HG02571 (cell line): Measurements from ENCODE around the gene BRWD1.
"Not testable (repeated sequence)": the region's sequence is repeated elsewhere in the genome, so short reads cannot be mapped to it uniquely, and the experiment has no call there.

ENCODE experiments used
- ATAC-seq: cut with Tn5 transposase; IDR thresholded peaks from one replicate; pipeline ENCODE4 v1.9.1; 2021; ENCODE audit warnings: mild to moderate bottlenecking, moderate library complexity; ENCODE audit not compliant: unreplicated experiment

BRWD1 gene

DNA sequence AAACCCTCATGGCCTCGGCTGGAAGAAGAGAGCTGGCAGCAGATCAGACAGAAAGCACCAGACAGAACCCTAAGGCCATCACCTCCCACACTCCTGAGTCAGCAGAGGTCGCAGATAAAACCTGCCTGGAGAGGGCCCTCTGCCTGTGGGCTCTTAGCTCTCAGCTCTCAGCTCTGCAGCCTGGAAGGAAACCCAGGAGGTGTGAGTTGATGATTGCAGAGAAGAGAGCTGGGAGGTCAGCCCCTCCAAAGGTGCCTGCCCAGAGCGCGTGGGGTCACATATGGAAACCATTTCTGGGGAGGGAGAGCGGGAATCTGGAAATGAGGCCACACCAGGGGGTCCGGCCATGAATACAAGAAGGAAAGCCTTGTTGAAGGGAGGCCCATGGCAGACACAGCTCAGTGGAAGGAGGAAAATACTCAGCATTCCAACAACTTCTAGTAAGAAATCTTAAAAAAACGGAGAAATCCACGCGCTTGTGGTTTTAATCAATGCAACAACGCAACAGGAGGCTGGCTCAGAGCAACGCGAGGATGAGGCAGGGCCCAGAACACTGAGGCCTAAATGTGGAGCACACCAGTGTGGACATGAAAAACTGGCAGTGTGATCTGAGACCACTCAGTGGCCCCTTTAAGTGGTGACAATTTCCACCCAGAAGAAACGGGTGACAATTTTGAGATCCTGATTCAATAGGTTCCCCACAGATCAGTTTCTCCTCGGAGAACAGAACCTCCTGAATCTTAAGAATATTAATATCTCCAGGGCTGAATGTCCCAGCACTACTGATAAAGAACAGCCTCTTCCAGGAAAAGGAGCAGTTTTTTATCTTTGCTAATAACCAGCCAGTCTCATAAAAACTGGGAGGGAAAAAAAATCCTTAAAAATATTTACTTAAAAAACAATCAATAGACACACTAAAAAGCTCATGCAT, 175.9 kb downstream of the BRWD1 start:
- no peak for ATAC-seq

DNA sequence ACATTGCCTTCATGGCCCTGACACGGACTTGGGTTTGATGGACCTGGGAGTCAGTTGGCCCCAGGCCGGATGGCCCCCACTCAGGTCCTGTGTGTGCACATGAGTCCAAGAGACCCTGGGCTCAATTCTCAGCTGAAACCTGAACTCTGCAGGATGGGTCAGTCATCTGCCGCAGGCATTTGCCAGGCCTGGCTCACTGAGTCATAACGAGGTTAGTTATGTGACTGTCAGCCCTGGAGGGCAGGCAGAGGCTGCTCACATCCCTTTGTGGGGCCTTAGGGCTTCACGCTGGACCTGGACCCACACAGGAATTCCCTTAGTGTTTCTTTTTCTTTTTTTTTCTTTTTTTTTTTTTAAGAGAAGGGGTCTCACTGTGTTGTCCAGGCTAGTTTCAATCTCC, 176.7 kb downstream of the BRWD1 start:
- no peak for ATAC-seq

DNA sequence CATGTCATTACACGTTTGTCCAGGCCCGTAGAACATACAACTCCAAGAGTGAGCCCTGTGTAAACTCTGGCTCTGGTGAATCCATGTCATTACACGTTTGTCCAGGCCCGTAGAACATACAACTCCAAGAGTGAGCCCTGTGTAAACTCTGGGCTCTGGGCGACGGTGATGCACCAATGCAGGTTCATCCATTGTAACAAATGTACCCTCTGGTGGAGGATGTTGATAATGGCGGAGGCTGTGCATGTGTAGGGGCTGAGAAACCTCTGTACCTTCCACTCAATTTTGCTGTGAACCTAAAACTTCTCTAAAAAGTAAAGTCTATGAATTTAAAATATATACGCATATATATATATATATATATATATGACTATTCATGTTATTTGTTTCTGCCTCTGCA, 177.3 kb downstream of the BRWD1 start:
- not testable (repeated sequence) for ATAC-seq

DNA sequence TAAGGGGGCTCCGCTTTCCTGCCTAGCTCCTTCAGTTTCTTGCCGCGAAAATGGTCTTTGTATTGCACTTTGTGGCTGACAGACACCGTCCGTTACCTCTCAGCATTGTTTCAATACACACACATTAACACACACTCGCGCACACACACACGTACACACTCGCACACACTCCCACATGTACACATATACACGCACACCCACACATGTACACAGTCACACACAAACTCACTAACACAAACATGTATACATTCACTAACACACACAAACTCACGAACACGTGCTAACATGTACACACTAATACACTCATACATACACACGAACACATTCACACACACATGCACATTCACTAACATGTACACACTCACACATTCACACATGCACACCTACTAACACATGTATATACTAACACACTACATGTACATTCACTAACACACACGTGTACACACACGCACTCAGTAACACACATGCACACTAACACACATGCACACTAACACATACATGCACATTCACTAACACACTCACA, 179.1 kb downstream of the BRWD1 start:
- no peak for ATAC-seq
